ENCODE measurements around the gene GPC3.

DNA sequence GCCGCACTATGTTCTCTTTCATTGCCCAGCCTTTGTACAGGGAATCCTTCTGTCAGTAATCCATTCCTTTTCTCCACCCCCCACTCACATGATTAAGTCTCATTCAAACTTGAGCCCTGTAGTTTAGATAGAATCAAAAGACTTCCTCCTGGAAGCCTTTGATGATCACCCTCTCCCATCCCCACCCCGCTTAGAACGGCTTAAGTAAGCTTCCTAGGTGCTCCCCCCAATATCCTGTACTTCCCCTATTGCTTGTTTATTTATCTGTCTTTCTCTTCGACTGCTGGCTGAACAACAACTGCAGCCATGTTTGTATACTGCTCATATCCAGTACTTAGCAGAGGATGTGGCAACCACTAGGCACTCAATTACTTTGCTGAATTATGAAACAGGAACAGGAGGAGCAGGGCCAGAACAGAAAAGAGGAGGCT lies 38.5 kb upstream of the GPC3 start:
- TF ChIP-seq ZNF274 (IDR thresholded peaks at IDR 0.05; ENCODE audit: low read depth, low read length) (no peak), YY1 (IDR thresholded peaks at IDR 0.05; ENCODE audit: insufficient read depth, insufficient read length) (no peak)
